HepG2 (cell line): Measurements from ENCODE around the gene HAGH. TPM values are rescaled to one million over a fixed set of nuclear protein-coding genes. Genes with fewer than 3 reads are reported as not detected.

ENCODE experiments used
- DPF2 ChIP-seq: sonication (generic); formaldehyde crosslinking; IDR thresholded peaks from 2 replicates; pipeline ENCODE4 v1.4.0; 2020; ENCODE audit warnings: mild to moderate bottlenecking, low read depth, missing genetic modification reagents, borderline replicate concordance
- ISX ChIP-seq: sonication (generic); formaldehyde crosslinking; conservative IDR thresholded peaks from 2 replicates; pipeline ENCODE4 v1.5.0; 2020; ENCODE audit warnings: missing genetic modification reagents
- KDM3A ChIP-seq: IDR thresholded peaks from 2 replicates; pipeline ENCODE4 v1.6.1; 2018; ENCODE audit warnings: low read depth, missing compliant biosample characterization
- MED8 ChIP-seq: sonication (generic); formaldehyde crosslinking; IDR thresholded peaks from 2 replicates; pipeline ENCODE4 v1.8.1; 2023; ENCODE audit warnings: mild to moderate bottlenecking, missing genetic modification reagents; ENCODE audit not compliant: insufficient replicate concordance
- NCOA1 ChIP-seq: sonication (generic); formaldehyde crosslinking; IDR thresholded peaks from 2 replicates; pipeline ENCODE4 v1.9.0; 2021; ENCODE audit warnings: missing genetic modification reagents
- NFE2L1 ChIP-seq: sonication (generic); formaldehyde crosslinking; IDR thresholded peaks from 2 replicates; pipeline ENCODE4 v1.4.0; 2020; ENCODE audit warnings: missing genetic modification reagents, mild to moderate bottlenecking, borderline replicate concordance
- NR3C1 ChIP-seq: sonication (generic); formaldehyde crosslinking; IDR thresholded peaks from 2 replicates; pipeline ENCODE4 v1.4.0; 2020; ENCODE audit warnings: missing genetic modification reagents
- PAF1 ChIP-seq: IDR thresholded peaks from 2 replicates; pipeline ENCODE4 v1.6.1; 2016; ENCODE audit warnings: missing genetic modification reagents, missing compliant biosample characterization
- SNAI1 ChIP-seq: sonication (generic); formaldehyde crosslinking; IDR thresholded peaks from 2 replicates; pipeline ENCODE4 v1.5.0; 2020; ENCODE audit warnings: mild to moderate bottlenecking, missing genetic modification reagents, borderline replicate concordance
- ZBTB7A ChIP-seq: sonication (generic); formaldehyde crosslinking; IDR thresholded peaks from 2 replicates; pipeline ENCODE4 v1.8.0; 2022; ENCODE audit warnings: mild to moderate bottlenecking, missing genetic modification reagents
- ZNF225 ChIP-seq: sonication (generic); formaldehyde crosslinking; IDR thresholded peaks from 2 replicates; pipeline ENCODE4 v1.4.0; 2020; ENCODE audit warnings: mild to moderate bottlenecking, missing genetic modification reagents
- ZNF879 ChIP-seq: sonication (generic); formaldehyde crosslinking; IDR thresholded peaks from 2 replicates; pipeline ENCODE4 v1.8.1; 2023; ENCODE audit warnings: missing genetic modification reagents
- polyA plus RNA-seq, 8 experiments: library from polyadenylated mRNA; depleted of rRNA in 3 of 8; stranded (reverse) in 7 of 8; unstranded in 1 of 8; fragments of >200 nt; fragmentation: Illumina TruSeq in 4 of 8; extraction: Trizol in 4 of 8; gene quantifications; 2 replicates each; pipeline versions ENCODE4 v1.2.1 to v1.2.3, GENCODE V29; 2011 to 2016; ENCODE audit warnings: low read depth in 4 of 8, missing spikeins in 1 of 8, mixed read lengths in 1 of 8; ENCODE audit not compliant: insufficient read depth in 1 of 8
- total RNA-seq, 5 experiments: library from RNA; depleted of rRNA; stranded (reverse); fragments of >200 nt; fragmentation: Illumina TruSeq; extraction: Trizol; gene quantifications; 2 replicates each; pipeline ENCODE4 v1.2.3, GENCODE V29; 2016; ENCODE audit warnings: low read depth in 1 of 5
- TF ChIP-seq, protein P1 (sequence below): IDR thresholded peaks from 2 replicates; pipeline ENCODE4 v1.6.1; 2016; ENCODE audit warnings: low read depth, control low read depth
- TF ChIP-seq, protein P2 (sequence below): sonication (generic); formaldehyde crosslinking; IDR thresholded peaks from 2 replicates; pipeline ENCODE4 v1.4.0; 2020; ENCODE audit warnings: mild to moderate bottlenecking, missing genetic modification reagents
- TF ChIP-seq, protein P3 (sequence below): sonication (generic); formaldehyde crosslinking; IDR thresholded peaks from 2 replicates; pipeline ENCODE4 v1.4.0; 2020; ENCODE audit warnings: missing genetic modification reagents
- TF ChIP-seq, protein P4 (sequence below): sonication (generic); formaldehyde crosslinking; IDR thresholded peaks from 2 replicates; pipeline ENCODE4 v1.5.1; 2020; ENCODE audit warnings: missing genetic modification reagents, mild to moderate bottlenecking, borderline replicate concordance
- TF ChIP-seq, protein P5 (sequence below): sonication (generic); formaldehyde crosslinking; IDR thresholded peaks from 2 replicates; pipeline ENCODE4 v1.5.0; 2020; ENCODE audit warnings: mild to moderate bottlenecking, missing genetic modification reagents
- TF ChIP-seq, protein P6 (sequence below): sonication (generic); formaldehyde crosslinking; IDR thresholded peaks from 2 replicates; pipeline ENCODE4 v1.5.1; 2020; ENCODE audit warnings: mild to moderate bottlenecking, missing genetic modification reagents, borderline replicate concordance
- TF ChIP-seq, protein P7 (sequence below): sonication (generic); IDR thresholded peaks from 2 replicates; pipeline ENCODE4 v1.6.1; 2016; ENCODE audit warnings: low read depth, borderline replicate concordance

Gene HAGH
- total and polyA plus RNA-seq, 2 of the 13 experiments (the other 11 are each of a cell fraction or from before 2014, with no cell fraction given) = 70.4 to 95.4 TPM

DNA sequence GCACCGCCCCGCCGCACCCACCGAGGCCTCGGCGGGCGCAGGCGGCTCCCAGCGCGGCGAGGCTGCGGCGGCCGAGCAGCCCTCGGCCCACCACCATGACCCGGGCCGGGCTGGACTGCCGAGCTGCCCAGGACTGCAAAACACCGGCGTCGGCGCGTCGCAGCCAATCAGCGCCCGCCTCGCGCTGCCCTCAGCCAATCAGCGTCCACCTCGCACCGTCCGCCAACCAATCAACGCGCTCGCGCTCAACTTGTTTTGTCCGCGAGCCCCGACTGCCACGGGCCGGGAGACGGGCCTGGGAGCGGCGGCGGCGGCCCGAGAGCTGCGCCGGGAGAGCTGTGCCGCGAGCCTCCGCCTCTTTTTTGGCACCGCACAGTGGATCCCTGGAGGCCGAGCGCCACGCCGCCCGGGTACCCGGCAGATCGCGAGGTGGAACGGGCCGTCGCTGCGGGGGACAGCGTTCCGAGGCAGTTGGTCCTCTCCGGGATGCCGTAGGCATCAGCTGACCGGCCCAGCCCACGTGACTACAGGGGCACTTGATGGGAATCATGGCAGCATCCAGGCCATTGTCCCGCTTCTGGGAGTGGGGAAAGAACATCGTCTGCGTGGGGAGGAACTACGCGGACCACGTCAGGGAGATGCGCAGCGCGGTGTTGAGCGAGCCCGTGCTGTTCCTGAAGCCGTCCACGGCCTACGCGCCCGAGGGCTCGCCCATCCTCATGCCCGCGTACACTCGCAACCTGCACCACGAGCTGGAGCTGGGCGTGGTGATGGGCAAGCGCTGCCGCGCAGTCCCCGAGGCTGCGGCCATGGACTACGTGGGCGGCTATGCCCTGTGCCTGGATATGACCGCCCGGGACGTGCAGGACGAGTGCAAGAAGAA is at the start of gene HAGH, which contains the start of gene FAHD1 (continued):
- TF ChIP-seq, protein P1, sequence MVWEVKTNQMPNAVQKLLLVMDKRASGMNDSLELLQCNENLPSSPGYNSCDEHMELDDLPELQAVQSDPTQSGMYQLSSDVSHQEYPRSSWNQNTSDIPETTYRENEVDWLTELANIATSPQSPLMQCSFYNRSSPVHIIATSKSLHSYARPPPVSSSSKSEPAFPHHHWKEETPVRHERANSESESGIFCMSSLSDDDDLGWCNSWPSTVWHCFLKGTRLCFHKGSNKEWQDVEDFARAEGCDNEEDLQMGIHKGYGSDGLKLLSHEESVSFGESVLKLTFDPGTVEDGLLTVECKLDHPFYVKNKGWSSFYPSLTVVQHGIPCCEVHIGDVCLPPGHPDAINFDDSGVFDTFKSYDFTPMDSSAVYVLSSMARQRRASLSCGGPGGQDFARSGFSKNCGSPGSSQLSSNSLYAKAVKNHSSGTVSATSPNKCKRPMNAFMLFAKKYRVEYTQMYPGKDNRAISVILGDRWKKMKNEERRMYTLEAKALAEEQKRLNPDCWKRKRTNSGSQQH = peak; percentile 44; the same call in 1 of the 2 replicates
- TF ChIP-seq ZBTB7A (CRISPR knock-in tag) = no peak
- no peak for TF ChIP-seq NR3C1 (CRISPR knock-in tag)
- TF ChIP-seq, protein P2, sequence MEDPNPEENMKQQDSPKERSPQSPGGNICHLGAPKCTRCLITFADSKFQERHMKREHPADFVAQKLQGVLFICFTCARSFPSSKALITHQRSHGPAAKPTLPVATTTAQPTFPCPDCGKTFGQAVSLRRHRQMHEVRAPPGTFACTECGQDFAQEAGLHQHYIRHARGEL = no peak
- no peak for TF ChIP-seq PAF1 (CRISPR knock-in tag)
- TF ChIP-seq ZNF225 (CRISPR knock-in tag) = peak; percentile 93; the same call in 1 of the 2 replicates
- TF ChIP-seq, protein P3, sequence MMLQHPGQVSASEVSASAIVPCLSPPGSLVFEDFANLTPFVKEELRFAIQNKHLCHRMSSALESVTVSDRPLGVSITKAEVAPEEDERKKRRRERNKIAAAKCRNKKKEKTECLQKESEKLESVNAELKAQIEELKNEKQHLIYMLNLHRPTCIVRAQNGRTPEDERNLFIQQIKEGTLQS (CRISPR knock-in tag) = peak; percentile 61
- peak; percentile 76; the same call in 1 of the 2 replicates for TF ChIP-seq KDM3A
- TF ChIP-seq SNAI1 (CRISPR knock-in tag) = peak; percentile 70
- TF ChIP-seq, protein P4, sequence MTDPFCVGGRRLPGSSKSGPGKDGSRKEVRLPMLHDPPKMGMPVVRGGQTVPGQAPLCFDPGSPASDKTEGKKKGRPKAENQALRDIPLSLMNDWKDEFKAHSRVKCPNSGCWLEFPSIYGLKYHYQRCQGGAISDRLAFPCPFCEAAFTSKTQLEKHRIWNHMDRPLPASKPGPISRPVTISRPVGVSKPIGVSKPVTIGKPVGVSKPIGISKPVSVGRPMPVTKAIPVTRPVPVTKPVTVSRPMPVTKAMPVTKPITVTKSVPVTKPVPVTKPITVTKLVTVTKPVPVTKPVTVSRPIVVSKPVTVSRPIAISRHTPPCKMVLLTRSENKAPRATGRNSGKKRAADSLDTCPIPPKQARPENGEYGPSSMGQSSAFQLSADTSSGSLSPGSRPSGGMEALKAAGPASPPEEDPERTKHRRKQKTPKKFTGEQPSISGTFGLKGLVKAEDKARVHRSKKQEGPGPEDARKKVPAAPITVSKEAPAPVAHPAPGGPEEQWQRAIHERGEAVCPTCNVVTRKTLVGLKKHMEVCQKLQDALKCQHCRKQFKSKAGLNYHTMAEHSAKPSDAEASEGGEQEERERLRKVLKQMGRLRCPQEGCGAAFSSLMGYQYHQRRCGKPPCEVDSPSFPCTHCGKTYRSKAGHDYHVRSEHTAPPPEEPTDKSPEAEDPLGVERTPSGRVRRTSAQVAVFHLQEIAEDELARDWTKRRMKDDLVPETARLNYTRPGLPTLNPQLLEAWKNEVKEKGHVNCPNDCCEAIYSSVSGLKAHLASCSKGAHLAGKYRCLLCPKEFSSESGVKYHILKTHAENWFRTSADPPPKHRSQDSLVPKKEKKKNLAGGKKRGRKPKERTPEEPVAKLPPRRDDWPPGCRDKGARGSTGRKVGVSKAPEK (CRISPR knock-in tag) = no peak
- TF ChIP-seq, protein P5, sequence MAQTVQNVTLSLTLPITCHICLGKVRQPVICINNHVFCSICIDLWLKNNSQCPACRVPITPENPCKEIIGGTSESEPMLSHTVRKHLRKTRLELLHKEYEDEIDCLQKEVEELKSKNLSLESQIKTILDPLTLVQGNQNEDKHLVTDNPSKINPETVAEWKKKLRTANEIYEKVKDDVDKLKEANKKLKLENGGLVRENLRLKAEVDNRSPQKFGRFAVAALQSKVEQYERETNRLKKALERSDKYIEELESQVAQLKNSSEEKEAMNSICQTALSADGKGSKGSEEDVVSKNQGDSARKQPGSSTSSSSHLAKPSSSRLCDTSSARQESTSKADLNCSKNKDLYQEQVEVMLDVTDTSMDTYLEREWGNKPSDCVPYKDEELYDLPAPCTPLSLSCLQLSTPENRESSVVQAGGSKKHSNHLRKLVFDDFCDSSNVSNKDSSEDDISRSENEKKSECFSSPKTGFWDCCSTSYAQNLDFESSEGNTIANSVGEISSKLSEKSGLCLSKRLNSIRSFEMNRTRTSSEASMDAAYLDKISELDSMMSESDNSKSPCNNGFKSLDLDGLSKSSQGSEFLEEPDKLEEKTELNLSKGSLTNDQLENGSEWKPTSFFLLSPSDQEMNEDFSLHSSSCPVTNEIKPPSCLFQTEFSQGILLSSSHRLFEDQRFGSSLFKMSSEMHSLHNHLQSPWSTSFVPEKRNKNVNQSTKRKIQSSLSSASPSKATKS (CRISPR knock-in tag) = no peak
- TF ChIP-seq, protein P6, sequence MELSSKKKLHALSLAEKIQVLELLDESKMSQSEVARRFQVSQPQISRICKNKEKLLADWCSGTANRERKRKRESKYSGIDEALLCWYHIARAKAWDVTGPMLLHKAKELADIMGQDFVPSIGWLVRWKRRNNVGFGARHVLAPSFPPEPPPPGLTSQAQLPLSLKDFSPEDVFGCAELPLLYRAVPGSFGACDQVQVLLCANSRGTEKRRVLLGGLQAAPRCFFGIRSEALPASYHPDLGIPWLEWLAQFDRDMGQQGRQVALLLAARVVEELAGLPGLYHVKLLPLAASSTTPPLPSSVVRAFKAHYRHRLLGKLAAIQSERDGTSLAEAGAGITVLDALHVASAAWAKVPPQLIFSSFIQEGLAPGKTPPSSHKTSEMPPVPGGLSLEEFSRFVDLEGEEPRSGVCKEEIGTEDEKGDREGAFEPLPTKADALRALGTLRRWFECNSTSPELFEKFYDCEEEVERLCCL (CRISPR knock-in tag) = no peak
- TF ChIP-seq ZNF879 = peak; percentile 93
- no peak for TF ChIP-seq DPF2 (CRISPR knock-in tag)
- no peak for TF ChIP-seq NFE2L1
- 0 out of 2 replicates have a peak, but pooled peaks have one; percentile 18 for TF ChIP-seq ISX
- TF ChIP-seq, protein P7, sequence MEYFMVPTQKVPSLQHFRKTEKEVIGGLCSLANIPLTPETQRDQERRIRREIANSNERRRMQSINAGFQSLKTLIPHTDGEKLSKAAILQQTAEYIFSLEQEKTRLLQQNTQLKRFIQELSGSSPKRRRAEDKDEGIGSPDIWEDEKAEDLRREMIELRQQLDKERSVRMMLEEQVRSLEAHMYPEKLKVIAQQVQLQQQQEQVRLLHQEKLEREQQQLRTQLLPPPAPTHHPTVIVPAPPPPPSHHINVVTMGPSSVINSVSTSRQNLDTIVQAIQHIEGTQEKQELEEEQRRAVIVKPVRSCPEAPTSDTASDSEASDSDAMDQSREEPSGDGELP = peak; percentile 99
- TF ChIP-seq MED8 (CRISPR knock-in tag) = peak; percentile 90
- 0 out of 2 replicates have a peak, but pooled peaks have one; percentile 63 for TF ChIP-seq NCOA1
